Measurements from ENCODE around the gene SMG6.
"Not testable (repeated sequence)": the region's sequence is repeated elsewhere in the genome, so short reads cannot be mapped to it uniquely, and the experiment has no call there.

SMG6 gene

GRCh38 chr17:2028234-2028614 is 275.4 kb downstream of the SMG6 start:
- no peak for DNase-seq (ENCODE audit: low read depth)

- DNase-seq (ENCODE audit: low read depth) = no peak
These were observed 275.9 kb downstream of the SMG6 start for GRCh38 chr17:2027528-2028233.

DNA sequence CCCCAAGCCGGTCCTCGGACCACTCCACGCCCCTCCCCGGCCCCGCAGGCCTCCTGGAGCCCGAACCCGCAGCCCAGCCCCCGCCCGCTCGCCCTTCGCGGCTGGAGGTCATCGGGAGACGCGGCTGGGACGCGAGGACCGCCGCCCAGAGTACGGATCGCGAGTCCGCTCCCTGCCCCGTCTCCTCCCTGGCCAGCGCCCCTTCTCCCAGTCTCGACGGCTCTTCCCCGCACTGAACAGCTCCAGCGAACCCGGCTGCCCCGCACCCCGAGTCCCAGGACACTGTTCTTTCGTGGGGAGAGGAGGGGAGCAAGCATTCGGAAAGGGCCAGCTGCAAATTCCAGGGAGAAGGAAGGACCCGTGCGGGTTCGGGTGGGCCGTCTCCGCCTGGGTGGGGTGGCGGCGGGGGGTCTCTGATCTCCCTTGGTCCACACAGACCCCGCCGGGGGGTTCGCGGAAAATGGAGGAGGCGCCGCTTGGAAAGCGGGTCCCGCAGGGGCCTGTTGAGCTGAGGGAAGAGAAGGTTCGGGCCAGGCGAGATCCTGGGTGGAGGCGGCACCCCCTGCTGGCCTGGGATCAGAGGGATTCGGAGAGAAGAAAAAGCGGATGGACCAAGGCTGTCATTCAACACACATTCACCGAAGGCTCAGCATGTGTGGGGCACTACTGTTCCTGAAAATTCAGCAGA is 277.8 kb downstream of the SMG6 start:
- DNase-seq (ENCODE audit: low read depth) = no peak

GRCh38 chr17:2025220-2025621 is 278.4 kb downstream of the SMG6 start, which contains the start of gene RTN4RL1:
Gene RTN4RL1 (minus strand): TSS chr17:2025334. CDS start chr17:2024865, 469 bp downstream.
- DNase-seq (ENCODE audit: low read depth) = peak; percentile 68

DNA sequence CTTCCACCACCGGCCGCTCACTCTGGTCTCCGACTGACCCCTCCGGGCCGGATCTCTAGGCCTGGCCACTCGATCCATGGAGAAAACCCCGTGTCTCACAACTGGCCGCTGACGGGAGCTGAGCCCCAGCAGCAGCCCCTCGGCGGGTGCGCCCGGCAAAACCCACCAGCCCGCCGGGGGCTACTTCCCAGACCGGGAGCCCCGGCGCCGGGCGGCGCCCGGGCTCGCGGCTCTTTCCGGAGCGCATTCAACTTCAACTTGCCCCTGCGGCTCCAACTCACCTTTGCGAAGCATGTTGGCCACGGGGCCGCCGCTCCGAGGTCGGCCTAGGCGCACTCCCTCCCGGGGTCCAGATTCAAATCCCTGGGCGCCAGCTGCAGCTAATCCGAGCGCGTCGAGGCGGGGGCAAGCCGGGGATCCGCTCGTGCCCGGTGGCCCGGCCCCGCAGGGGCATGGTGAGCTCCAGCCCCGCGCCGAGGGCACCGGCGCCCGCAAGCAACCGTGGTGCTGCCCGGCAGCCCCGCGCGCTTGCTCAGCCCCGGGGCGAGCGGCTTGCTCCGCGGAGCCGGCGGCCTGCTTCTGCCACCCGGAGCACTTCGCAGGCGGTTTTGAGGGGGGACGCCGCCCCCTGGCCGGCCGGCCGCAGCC is 278.9 kb downstream of the SMG6 start:
- DNase-seq (ENCODE audit: low read depth) = no peak

DNA sequence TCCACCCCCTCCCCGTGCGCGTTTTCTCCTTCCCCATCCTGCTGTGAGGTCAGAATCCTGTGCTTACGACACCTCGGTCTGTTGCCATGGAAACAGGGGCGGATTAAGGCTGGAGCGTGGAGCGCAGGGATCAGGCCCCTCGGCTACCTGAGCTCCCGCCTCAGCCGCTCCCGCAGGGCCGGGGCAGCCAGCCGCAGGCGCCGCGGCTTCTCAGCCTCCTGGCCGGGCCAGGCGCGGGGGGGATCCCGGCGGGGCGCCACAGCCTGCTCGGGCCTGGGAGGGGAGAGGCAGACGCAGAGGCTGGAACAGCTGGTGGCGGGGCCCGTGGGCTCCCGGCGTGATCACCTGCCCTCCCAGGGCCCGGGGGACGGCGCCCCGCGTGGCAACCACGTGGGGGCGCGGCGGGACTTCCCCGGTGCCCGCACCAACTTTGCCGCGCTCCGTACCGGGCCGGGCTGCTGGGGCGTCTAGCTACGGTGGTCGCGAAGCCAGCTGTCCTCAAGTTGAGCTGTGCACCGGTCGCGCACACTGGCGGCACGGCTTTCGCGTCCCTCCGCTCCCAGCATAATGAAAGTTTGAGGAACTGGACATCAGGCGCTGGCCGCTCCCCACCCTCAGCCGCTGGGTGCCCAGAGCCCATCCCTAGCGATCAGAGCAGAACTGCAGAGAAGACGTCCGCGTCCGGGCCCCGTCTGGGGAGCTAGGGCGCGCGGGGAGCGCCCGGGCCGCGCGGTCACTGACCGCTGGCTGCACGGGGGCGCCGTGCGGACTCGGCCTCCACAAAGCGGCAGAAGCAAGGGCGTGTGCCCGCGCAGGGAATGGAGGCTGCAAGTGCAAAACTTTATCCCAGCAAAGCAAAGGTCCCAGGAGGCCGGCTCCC is 279.7 kb downstream of the SMG6 start:
- no peak for DNase-seq (ENCODE audit: low read depth)

DNA sequence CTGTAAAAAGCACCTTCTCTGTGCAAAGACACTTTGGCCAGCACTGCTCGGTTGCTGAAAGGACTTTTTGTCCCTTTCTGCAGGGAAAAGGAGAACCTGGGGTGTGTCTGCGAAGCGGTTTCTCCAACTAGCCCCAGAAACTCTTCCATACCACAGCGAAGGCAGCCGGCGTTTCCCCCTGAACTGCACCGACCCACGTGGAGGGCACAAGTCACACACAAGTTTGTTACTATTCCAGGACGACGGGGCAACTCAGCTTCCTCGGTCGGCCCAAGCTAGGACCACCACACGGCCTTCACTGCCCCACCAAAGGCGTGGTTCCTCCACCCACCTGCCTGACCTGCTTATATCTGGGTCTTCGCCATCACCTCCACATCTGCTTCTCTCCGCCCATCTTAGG is 280.3 kb downstream of the SMG6 start:
- DNase-seq (ENCODE audit: low read depth) = no peak

GRCh38 chr17:2022647-2023240 is 280.8 kb downstream of the SMG6 start:
- DNase-seq (ENCODE audit: low read depth) = no peak

- no peak for DNase-seq (ENCODE audit: low read depth)
These were observed 282.9 kb downstream of the SMG6 start for GRCh38 chr17:2020721-2021120.

DNA sequence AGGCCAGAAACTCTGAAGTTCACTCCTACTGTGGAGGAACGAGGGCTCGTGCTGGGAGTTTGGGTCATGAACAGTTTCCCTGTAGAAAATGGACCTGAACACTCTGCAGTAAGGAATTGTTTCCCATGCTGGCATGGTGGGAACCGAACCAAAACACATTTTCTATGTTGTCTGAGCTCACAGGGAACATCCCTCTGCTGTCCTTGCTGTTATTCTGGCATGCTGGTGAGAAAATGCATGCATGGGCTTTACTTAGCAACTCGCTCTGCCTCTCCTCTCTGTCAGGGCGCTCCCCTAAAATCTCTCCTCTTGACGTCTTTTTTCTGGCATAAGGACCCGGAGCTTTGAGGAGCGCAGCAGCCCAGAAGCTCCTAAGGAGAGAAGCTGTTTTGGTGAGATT is 283.9 kb downstream of the SMG6 start:
- DNase-seq (ENCODE audit: low read depth) = no peak

DNA sequence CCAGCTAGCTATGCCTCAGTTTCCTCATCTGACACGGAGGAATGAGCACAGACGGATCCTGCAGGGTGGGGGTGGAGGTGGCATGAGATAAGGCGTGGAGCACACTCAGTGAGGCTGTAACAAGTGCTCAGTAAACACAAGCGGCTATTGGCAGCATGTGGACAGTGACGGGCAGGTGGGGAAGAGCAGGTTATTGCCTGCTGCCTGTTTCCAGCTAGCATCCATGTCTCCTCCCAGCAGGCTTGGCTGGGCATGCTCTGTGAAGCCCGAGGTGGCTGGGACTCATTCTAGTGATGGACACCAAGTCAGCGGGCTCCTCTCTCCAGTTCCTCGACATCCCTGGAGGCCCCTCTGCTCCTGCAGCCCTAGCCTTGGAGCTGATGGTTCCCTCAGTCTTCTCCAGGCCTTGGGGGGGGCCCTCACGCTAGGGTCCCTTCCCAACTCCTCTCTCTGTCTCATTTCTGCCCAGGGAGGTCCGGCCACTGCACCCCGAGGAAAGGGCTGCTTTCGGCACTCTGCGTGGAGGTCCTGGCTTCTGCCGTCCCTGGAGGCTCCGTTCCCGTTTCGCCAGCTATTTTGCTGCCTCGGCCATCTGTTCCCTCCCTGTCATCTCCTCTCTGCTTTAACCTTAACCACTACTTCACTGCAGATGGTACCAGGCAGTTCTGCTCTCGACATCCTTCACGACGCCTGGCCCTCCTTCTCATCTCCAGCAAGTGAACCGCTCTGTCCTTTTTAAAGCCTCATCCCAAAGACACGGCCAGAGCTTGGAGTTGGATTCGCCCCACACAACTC is 284.7 kb downstream of the SMG6 start:
- DNase-seq (ENCODE audit: low read depth) = no peak

DNA sequence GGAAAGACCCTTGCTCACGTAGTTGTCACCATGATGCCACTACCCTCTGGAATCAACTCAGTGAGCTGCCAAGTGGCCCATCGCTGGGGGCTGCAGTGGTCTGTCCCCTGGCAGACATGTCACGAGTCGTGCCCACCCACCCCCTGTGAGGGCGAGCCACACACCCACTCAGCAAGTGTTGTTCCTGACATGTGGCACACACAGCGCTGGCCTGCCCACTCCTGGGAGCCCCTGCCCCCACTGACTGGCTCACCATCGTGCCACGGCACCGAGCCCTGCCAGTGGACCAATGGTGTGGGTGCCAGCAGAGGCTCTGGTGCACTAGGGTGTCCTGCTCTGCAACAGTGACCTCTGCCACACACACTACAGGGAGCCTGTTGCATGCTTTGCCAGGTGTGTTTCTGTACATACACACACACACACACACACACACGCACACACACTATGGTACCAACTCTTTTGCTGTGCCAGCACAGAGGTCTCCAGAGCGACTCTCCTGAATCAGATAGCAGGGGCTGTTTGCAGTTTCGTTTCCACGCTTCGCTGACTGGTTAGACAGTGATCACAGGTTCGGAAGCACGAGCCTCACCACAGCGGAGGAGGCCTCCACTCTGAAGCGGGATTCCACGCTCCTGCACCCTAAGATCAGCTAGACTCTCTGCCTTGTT is 286.2 kb downstream of the SMG6 start:
- no peak for DNase-seq (ENCODE audit: low read depth)

- DNase-seq (ENCODE audit: low read depth) = no peak
These were observed 287.1 kb downstream of the SMG6 start for GRCh38 chr17:2016494-2016893.

DNA sequence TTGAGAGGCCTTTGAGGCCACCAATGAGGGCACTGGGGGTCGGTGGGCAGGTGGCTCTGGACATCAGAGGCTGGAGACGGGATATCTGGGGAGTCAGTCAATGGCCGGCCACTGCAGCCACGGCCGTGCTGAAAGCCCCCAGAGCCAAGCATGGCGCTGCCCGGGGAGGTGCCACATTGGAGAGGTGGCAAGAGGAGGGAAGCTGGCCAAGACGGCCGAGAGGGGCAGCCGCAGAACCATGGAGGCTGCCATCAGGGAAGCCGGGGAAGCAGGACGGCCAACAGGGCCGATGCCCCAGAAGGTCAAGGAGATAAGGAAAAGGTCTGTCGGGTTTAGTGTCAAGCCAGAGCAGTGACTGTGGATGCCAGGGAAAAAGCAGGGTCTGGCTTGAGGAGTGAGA is 288.3 kb downstream of the SMG6 start:
- DNase-seq (ENCODE audit: low read depth) = no peak

GRCh38 chr17:2013994-2014317 is 289.6 kb downstream of the SMG6 start:
- DNase-seq (ENCODE audit: low read depth) = no peak

- DNase-seq (ENCODE audit: low read depth) = not testable (repeated sequence)
These were observed 290.2 kb downstream of the SMG6 start for GRCh38 chr17:2013220-2013993.

DNA sequence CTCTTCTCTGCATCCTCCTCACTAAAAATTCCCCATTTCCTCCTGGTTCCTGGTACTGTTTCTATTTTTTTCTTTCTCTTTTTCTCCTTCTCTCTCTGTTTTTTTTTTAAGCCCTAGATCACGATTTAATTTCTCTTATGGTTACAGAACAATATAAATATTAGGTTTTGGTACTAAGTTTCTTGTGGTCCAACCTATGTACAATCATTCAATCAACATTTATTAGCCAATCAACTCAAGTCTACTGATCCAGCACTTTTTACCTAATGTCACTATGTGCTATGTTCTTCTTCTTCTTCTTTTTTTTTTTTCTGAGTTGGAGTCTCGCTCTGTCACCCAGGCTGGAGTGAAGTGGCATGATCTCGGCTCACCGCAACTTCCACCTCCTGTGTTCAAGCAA is 291.1 kb downstream of the SMG6 start:
- DNase-seq (ENCODE audit: low read depth) = no peak

DNA sequence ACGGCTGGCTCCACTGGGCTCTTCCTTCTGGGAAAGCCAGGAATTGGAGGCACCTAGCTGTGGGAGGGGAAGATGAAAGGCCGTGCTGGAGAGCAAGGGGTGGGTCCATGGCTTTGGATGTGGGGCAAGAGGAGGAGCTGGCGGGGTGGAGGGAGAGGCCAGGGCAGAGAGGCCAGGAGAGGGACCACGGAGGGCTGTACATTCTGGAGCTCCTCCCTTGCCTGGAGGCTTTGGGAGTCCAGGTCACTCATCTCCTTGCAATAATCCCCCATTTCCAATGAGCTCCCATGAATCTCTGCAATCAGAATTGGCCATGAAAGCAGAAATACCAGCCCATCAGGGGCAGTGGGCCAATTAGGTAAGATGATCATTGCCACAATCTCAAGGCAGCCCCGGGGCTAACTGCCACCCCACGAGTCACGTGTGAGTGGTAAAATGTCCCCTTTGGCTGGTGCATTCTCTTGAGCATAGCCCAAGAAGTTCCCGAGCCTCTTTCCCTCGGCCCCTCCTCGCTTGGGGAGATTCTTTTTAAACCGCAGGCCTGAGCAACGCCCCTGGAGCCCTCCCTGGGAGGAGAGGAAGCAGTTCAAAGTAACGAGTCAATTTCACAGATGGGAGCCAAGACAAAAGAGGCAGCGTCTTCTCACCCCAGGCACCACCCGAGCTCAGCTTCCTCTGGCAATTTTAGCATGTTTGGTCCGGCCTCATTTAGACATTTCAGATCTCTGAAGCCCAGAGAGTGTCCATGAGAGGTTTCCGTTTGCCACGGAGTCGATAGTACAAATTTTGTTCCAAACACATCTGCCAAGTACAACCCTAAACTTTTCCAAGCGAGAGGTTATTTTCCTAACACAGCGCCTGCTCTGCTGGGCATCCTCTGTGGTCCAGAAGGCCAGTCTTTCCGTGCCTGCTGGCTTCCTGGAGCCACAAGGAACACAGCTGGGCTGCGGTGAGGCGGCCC is 291.9 kb downstream of the SMG6 start:
- no peak for DNase-seq (ENCODE audit: low read depth)
